Neuron (in vitro differentiated cells): ENCODE results near the gene TRIM27.

Experiments used
- H2AFZ ChIP-seq: one replicate; pipeline ENCODE4 v1.6.1; 2013; ENCODE audit warnings: low read depth, mild to moderate bottlenecking, inconsistent platforms, low read length, moderate library complexity
- H3K27me3 ChIP-seq: one replicate; pipeline ENCODE4 v1.6.1; 2013; ENCODE audit warnings: low read length; ENCODE audit not compliant: insufficient read depth
- H3K36me3 ChIP-seq: one replicate; pipeline ENCODE4 v1.6.1; 2013; ENCODE audit warnings: low read length; ENCODE audit not compliant: insufficient read depth
- H3K4me1 ChIP-seq: one replicate; pipeline ENCODE4 v1.6.1; 2013; ENCODE audit warnings: low read length; ENCODE audit not compliant: insufficient read depth
- H3K4me3 ChIP-seq: 2 replicates; pipeline ENCODE4 v1.5.1; 2013; ENCODE audit warnings: mild to moderate bottlenecking, low read length, moderate library complexity
- H3K9me3 ChIP-seq: one replicate; pipeline ENCODE4 v1.6.1; 2013; ENCODE audit warnings: low read length

TRIM27 gene

DNA sequence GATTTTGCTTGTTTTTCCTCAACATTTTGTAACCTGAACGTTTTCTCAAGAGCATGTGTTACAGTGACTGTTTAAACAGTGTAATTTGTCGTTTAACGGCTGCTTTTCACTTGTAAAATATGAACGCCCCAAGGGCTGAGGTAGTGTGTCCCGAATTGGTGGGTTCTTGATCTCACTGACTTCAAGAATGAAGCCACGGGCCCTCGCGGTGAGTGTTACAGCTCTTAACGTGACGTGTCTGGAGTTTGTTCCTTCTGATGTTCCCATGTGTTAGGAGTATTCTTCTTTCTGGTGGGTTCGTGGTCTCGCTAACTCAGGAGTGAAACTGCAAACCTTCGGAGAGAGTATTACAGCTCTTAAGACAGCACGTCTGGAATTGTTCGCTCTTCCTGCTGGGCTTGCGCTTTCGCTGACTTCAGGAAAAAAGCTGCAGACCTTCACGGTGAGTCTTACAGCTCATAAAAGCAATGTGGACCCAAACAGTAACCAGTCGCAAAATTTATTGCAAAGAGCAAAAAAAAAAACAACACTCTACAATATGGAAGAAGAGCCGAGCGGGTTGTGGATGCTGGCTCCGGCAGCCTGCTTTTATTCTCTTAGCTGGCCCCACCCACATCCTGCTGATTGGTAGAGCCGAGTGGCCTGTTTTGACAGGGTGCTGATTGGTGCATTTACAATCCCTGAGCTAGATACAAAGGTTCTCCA is 25.1 kb upstream of the TRIM27 start:
- no peaks in the 10 kb centered on the region for H3K4me1 ChIP-seq
- no peak overlapping the region for H3K4me3 ChIP-seq
- H3K36me3 ChIP-seq = no peaks in the 10 kb centered on the region
- no peak overlapping the region for H2AFZ ChIP-seq
- H3K9me3 ChIP-seq = no peaks in the 10 kb centered on the region
- no peaks in the 10 kb centered on the region for H3K27me3 ChIP-seq

DNA sequence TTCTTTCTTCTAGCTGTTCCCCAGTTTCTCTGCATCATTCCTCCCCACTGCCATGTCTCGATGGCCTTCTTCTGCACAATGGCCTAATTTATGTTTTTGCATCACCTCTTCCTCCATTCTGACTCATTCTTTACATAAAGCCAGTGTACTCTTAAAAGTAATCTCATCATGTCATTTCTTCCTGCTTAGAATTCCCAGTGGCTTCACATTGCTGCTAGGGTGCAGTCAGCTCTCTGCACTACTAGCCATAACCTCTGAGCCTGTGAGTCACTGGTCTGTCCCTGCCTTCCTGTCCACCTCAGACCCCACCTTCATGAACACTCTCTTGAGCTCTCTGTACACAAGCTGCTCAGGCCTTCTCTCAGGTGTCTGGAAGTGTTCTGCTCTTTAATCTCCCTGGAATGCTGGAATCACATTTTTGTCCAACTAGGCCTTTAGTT is 24.1 kb upstream of the TRIM27 start:
- Histone ChIP-seq H3K36me3 (no peaks in the 10 kb centered on the region), H3K27me3 (no peaks in the 10 kb centered on the region), H3K9me3 (no peaks in the 10 kb centered on the region), H2AFZ (no peak overlapping the region), H3K4me1 (no peaks in the 10 kb centered on the region), H3K4me3 (no peak overlapping the region)

DNA sequence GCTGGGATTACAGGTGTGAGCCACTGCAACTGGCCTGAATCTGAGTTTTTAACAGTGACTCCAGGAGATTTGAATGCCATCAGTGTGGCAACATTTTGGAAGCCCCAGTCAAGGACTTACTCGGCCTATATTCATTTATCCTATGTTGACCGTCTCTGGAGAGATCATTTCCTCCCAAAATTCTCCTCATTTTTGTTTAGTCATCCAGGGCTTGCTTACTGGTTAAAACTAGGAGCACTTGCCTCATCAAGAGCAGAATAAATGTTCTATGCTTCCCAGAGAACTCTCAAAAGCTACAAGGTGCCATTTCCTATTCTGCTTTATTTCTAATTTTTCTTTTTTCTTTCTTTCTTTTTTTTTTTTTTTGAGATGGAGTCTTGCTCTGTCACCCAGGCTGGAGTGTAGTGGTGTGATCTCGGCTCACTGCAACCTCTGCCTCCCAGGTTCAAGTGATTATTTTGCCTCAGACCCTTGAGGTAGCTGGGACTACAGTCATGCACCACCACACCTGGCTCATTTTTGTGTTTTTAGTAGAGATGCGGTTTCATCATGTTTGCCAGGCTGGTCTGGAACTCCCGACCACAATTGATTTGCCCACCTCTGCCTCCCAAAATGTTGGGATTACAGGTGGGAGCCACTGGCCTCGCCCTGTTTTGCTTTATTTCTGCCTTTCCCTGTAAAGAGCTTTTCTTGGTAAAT is 23.4 kb upstream of the TRIM27 start:
- H2AFZ ChIP-seq = no peak overlapping the region
- no peaks in the 10 kb centered on the region for H3K9me3 ChIP-seq
- H3K36me3 ChIP-seq = no peaks in the 10 kb centered on the region
- H3K4me3 ChIP-seq = no peak overlapping the region
- H3K27me3 ChIP-seq = no peaks in the 10 kb centered on the region
- no peaks in the 10 kb centered on the region for H3K4me1 ChIP-seq

DNA sequence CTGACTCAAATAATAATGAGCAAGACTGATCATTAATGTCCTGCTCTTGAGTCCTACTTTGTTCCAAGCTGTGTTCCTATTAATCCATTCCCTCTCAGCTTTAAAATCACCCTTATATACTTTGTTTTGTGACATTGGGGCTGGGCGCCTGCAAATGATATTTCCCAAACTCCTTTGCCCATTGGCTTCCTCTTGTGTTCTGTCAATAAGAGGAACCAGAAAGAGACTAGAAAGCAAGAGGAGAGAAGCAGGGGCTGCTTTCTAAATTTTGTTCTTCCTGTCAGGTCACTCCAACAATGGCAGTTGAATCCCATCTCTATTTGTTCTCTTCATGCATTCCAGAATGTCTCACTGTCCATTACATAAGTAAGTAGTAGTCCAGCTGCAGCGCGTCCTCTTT is 21.6 kb upstream of the TRIM27 start:
- no peaks in the 10 kb centered on the region for H3K36me3 ChIP-seq
- H3K9me3 ChIP-seq = no peaks in the 10 kb centered on the region
- H3K4me1 ChIP-seq = no peaks in the 10 kb centered on the region
- H3K27me3 ChIP-seq = no peaks in the 10 kb centered on the region
- no peak overlapping the region for H2AFZ ChIP-seq
- no peak overlapping the region for H3K4me3 ChIP-seq

DNA sequence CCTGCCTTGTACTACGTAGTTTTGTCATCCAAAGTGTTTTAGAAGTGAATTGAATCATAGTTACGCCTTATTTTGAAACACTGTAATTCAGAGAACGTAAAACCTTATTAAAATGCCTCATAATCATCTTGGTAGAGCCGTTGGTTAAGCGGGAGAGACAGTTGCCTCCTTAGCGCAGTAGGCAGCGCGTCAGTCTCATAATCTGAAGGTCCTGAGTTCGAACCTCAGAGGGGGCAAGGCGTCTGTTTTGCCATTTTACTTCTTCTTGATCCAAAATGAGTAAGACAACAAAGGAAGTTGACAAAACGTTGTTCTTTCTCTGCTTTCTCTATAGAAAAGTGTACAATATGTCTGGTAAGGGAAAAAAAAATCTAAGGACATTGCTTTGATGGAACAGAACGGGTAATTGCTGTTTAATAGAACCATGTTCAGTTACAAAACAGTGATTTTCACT is 20.7 kb upstream of the TRIM27 start:
- Histone ChIP-seq H3K36me3 (no peaks in the 10 kb centered on the region), H3K9me3 (no peaks in the 10 kb centered on the region), H3K4me3 (peak overlapping the region; percentile 78), H3K4me1 (no peaks in the 10 kb centered on the region), H3K27me3 (no peaks in the 10 kb centered on the region), H2AFZ (peak overlapping the region; percentile 29)

DNA sequence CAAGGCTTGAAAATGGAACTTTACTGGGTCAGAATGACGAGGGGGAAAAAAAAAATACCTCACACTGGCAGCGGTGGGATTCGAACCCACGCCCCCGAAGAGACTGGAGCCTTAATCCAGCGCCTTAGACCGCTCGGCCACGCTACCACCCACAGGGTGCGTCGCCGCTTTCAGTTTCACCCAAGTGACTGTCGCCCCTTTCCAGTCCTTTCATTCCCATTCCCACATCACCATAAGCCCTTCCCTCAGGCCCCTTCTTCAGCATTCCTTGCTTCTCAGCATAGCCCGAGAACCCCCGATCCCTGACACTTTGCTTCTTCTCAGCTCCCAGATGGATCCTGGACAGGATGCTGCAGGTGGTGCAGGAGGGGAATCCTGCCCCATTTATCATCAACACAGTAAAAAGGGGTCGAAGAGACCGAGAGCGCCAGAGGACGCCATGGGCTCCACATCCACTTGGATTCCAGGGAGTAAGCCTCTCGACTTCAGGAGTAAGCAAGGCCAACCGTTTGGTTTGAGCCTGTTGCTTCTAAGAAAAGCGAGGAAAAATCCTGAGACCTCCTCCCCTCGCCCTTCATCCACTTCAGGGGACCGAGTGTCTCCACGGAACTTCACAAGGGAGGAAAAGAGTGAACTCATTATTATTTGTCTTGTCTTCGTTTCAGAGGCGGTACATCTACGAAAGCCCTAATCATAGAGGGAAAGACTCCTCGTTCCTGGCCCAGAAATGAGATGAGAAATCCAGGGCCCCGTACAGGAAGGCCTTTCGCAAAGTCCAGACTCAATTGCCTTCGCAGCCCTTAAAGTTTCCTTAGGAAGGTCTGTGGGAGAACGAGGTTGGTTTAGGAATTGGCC is 20.0 kb upstream of the TRIM27 start:
- H3K4me3 ChIP-seq = peak overlapping the region; percentile 78
- no peaks in the 10 kb centered on the region for H3K27me3 ChIP-seq
- H3K4me1 ChIP-seq = no peaks in the 10 kb centered on the region
- no peaks in the 10 kb centered on the region for H3K9me3 ChIP-seq
- peak overlapping the region; percentile 29 for H2AFZ ChIP-seq
- H3K36me3 ChIP-seq = no peaks in the 10 kb centered on the region

DNA sequence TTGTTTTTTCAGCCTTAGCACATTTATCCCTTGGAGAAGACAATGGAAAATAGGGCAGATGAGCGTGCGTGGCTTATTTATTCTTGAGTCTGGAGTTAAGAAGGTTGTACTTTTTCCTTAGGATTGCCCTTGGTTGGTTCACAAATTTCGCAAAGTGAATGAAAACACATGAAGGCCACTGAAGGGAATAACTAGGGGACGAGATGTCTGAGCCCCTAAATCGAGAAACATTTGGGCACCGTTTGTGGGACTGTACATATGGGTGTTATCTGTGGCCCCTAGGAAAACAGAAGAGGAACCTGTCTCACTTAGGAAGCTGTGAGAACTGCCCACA is 19.4 kb upstream of the TRIM27 start:
- no peaks in the 10 kb centered on the region for H3K9me3 ChIP-seq
- no peaks in the 10 kb centered on the region for H3K4me1 ChIP-seq
- H2AFZ ChIP-seq = no peak overlapping the region
- peak overlapping the region; percentile 78 for H3K4me3 ChIP-seq
- no peaks in the 10 kb centered on the region for H3K36me3 ChIP-seq
- no peaks in the 10 kb centered on the region for H3K27me3 ChIP-seq

DNA sequence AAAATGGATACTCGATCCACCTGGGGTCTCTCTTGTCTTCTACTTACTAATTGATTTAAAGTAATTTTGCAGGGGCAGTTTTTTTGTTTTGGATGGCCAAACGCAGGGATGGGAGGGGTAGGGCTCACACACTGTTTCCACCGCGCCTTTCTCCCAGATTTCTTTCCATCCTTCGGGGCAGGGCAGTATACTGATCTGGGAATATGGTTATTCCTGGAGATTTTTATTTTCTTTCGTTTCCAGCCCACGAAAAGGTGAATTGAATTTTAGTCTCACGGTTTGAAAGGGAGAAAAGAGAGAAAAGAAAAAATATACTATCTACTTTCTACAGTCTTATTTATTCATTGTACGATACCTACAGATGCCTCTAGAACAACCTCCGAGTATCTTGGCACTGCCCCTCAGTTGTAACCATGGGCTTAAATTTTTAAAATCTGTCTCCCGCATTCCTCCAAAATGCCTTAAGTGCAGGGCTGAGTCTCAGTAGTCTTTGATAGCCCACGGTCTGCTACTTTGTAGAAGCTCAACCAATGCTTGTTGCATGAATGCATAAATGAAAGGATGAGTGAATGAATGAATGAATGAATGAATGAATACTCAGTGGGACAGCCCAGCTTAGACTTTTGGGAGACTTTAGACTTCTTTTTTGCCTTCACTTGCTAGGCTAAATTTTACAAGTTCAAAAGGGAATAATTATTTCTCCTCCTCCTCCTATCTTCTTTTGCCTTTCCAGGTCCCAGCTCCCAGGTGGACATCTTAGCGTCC is 18.1 kb upstream of the TRIM27 start:
- Histone ChIP-seq H3K9me3 (no peaks in the 10 kb centered on the region), H3K4me1 (no peaks in the 10 kb centered on the region), H3K4me3 (peak overlapping the region; percentile 65), H3K36me3 (no peaks in the 10 kb centered on the region), H3K27me3 (no peaks in the 10 kb centered on the region), H2AFZ (no peak overlapping the region)

DNA sequence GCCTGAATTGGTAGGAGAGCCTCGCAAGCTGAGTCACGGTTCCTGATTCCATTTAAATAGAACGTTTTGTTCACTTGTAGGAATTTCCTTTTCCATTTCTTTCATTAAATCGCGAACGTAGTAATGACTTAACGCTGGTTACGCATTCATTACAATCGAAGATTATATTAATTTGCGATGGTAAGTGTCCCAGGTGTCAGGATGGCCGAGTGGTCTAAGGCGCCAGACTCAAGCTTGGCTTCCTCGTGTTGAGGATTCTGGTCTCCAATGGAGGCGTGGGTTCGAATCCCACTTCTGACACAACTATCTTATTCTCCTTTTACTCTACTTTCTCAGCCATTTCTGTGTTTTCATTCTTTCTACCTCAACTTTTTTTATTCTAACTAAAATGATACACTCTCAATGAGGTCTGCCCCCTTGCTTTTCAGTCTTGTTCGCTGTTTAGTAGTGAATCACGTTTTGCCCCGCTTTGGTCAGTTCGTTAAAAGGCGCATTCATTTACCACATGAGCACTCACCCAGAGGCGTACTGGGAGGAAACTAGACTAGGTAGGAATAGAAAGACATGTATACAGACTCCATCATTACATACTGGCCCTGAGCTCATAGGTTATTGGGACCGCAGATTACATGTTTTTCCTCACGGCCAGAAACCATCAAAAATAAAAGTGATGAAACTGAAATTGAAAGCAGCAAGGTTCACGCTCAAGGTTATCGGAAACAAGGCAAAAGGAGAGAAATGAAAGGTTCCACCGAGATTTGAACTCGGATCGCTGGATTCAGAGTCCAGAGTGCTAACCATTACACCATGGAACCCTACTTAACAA is 17.3 kb upstream of the TRIM27 start:
- H3K36me3 ChIP-seq = no peaks in the 10 kb centered on the region
- no peaks in the 10 kb centered on the region for H3K4me1 ChIP-seq
- H3K9me3 ChIP-seq = no peaks in the 10 kb centered on the region
- H3K27me3 ChIP-seq = no peaks in the 10 kb centered on the region
- peak overlapping the region; percentile 65 for H3K4me3 ChIP-seq
- peak overlapping the region; percentile 49 for H2AFZ ChIP-seq

DNA sequence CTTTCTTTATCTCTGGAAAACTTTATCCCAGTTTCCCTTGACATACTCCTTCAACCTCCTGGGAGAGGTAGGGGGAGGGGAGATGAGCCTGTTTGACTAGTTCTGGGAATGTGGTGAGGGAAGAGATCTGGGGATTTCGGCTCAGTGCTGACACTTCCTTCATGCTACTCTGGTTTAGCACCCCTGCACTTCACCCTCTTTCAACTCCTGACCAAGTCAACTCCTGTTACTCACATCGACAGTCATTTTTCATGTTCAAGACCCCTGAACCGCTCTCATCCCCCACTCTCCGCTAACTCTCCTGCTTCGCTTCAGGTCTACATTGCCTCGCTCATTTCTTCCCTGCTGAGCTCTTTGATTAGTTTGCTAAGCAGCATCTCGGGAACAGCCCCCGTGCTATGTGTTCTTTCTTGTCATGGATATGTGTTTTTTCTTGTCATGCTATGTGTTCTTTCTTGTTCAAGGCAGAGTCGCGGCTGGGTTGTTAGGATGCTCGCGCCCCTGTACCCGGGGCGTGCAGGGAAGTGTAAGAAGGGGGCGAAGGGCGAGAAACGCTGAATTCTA is 16.6 kb upstream of the TRIM27 start:
- peak overlapping the region; percentile 49 for H2AFZ ChIP-seq
- no peaks in the 10 kb centered on the region for H3K36me3 ChIP-seq
- no peaks in the 10 kb centered on the region for H3K4me1 ChIP-seq
- H3K4me3 ChIP-seq = peak overlapping the region; percentile 65
- H3K9me3 ChIP-seq = no peaks in the 10 kb centered on the region
- H3K27me3 ChIP-seq = no peaks in the 10 kb centered on the region

DNA sequence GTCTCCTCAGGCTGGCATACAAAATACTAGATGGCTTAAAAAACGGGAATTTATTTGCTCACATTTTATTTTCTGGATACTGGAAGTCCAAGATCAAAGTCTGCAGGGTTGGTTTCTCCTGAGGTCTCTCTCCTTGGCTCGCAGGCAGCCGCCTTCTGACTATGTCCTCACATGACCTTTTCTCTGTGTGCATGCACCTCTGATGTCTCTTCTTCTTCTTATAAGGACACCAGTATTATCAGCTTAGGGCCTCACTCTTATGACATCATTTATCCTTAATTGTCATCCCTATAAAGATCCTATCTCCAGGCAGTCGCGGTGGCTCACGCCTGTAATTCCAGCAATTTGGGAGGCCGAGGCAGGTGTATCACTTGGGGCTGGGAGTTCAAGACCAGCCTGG is 9.3 kb upstream of the TRIM27 start:
- H3K4me1 ChIP-seq = no peaks in the 10 kb centered on the region
- H3K4me3 ChIP-seq = no peak overlapping the region
- no peak overlapping the region for H2AFZ ChIP-seq
- H3K27me3 ChIP-seq = no peaks in the 10 kb centered on the region
- H3K36me3 ChIP-seq = no peaks in the 10 kb centered on the region
- H3K9me3 ChIP-seq = no peaks in the 10 kb centered on the region
